ENCODE data around the gene ORMDL1.
"Not testable (repeated sequence)": the region's sequence is repeated elsewhere in the genome, so short reads cannot be mapped to it uniquely, and the experiment has no call there.

The ORMDL1 gene

DNA sequence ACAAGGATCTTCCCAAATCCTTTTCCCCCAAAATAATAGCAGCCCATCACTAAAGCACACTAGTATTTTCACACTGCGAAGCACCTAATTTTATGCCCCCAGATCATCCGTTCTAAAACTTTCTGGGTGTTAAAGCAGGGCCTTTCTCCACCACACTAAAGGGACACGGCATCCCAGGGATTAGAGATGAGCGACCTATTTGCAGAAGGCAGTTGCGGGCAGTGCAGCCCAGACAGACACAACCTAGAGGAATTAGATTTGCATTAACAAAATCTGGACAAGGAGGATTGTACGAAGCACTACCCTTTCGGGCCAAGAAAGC, 21.9 kb downstream of the ORMDL1 start:
- TF ChIP-seq EZH2 (IDR thresholded peaks at IDR 0.05): no peak
- DNase-seq (ENCODE audit: low read depth, low spot score): no peak
- Histone ChIP-seq H3K9me3 (ENCODE audit: low read depth, low read length) (no peaks in the 10 kb centered on the region), H3K27ac (peak overlapping the region; percentile 96), H3K4me3 (peak overlapping the region; percentile 98), H3K36me3 (ENCODE audit: insufficient read depth, low read length) (peaks cover 12% of the 10 kb centered on the region), H3K9ac (ENCODE audit: insufficient read length) (peak overlapping the region; percentile 98)

DNA sequence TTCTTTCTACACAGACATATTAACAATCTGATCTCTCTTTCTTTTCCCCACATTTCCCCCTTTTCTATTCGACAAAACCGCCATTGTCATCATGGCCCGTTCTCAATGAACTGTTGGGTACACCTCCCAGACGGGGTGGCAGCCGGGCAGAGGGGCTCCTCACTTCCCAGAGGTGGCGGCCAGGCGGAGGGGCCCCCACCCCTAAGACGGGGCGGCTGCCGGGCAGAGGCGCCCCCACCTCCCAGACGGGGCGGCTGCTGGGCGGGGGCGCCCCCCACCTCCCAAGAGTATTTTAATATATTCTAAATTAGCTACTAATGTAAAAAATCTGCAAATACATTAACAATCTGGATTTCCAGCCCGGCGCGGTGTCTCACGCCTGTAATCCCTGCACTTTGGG, 24.0 kb downstream of the ORMDL1 start:
- not testable (repeated sequence) for H3K36me3 ChIP-seq (ENCODE audit: insufficient read depth, low read length); DNase-seq (ENCODE audit: low read depth, low spot score); H3K9me3 ChIP-seq (ENCODE audit: low read depth, low read length); H3K4me3 ChIP-seq; H3K27ac ChIP-seq; H3K9ac ChIP-seq (ENCODE audit: insufficient read length)

GRCh38 chr2:189756311-189756952, 27.7 kb downstream of the ORMDL1 start:
- Histone ChIP-seq H3K36me3 (ENCODE audit: insufficient read depth, low read length) (peaks cover 34% of the 10 kb centered on the region), H3K9ac (ENCODE audit: insufficient read length) (peak overlapping the region; percentile 21), H3K27ac (no peak overlapping the region), H3K4me3 (no peak overlapping the region), H3K9me3 (ENCODE audit: low read depth, low read length) (no peaks in the 10 kb centered on the region)
- no peak for TF ChIP-seq EZH2 (IDR thresholded peaks at IDR 0.05)
- TF ChIP-seq FOXP2 (optimal IDR thresholded peaks at IDR 0.05; ENCODE audit: control extremely low read depth, extremely low read length, insufficient read depth): no peak
- no peak for TF ChIP-seq POLR2AphosphoS5 (IDR thresholded peaks at IDR 0.05; ENCODE audit: borderline replicate concordance, low read depth, low read length)
- DNase-seq (ENCODE audit: low read depth, low spot score): no peak

- TF ChIP-seq EZH2 (IDR thresholded peaks at IDR 0.05) (no peak), POLR2AphosphoS5 (IDR thresholded peaks at IDR 0.05; ENCODE audit: borderline replicate concordance, low read depth, low read length) (no peak), FOXP2 (optimal IDR thresholded peaks at IDR 0.05; ENCODE audit: control extremely low read depth, extremely low read length, insufficient read depth) (no peak)
- no peak overlapping the region for H3K9ac ChIP-seq (ENCODE audit: insufficient read length)
- no peak overlapping the region for H3K4me3 ChIP-seq
- no peaks in the 10 kb centered on the region for H3K9me3 ChIP-seq (ENCODE audit: low read depth, low read length)
- peaks cover 67% of the 10 kb centered on the region for H3K36me3 ChIP-seq (ENCODE audit: insufficient read depth, low read length)
- no peak for DNase-seq (ENCODE audit: low read depth, low spot score)
- H3K27ac ChIP-seq: no peak overlapping the region
Measured at GRCh38 chr2:189751080-189751658, 33.0 kb downstream of the ORMDL1 start.

- no peak for TF ChIP-seq FOXP2 (optimal IDR thresholded peaks at IDR 0.05; ENCODE audit: control extremely low read depth, extremely low read length, insufficient read depth)
- no peak for TF ChIP-seq POLR2AphosphoS5 (IDR thresholded peaks at IDR 0.05; ENCODE audit: borderline replicate concordance, low read depth, low read length)
- no peak for TF ChIP-seq EZH2 (IDR thresholded peaks at IDR 0.05)
- H3K27ac ChIP-seq: no peak overlapping the region
- no peaks in the 10 kb centered on the region for H3K36me3 ChIP-seq (ENCODE audit: insufficient read depth, low read length)
- H3K9ac ChIP-seq (ENCODE audit: insufficient read length): no peak overlapping the region
- DNase-seq (ENCODE audit: low read depth, low spot score): no peak
- no peak overlapping the region for H3K4me3 ChIP-seq
- H3K9me3 ChIP-seq (ENCODE audit: low read depth, low read length): no peaks in the 10 kb centered on the region
Measured at GRCh38 chr2:189729430-189729829, 54.7 kb downstream of the ORMDL1 start.

- no peak overlapping the region for H3K4me3 ChIP-seq
Measured at GRCh38 chr2:189726849-189727248, 57.3 kb downstream of the ORMDL1 start.

GRCh38 chr2:189726271-189726670, 57.9 kb downstream of the ORMDL1 start:
- TF ChIP-seq EZH2 (IDR thresholded peaks at IDR 0.05): no peak
- TF ChIP-seq POLR2AphosphoS5 (IDR thresholded peaks at IDR 0.05; ENCODE audit: borderline replicate concordance, low read depth, low read length): no peak
- no peak for TF ChIP-seq FOXP2 (optimal IDR thresholded peaks at IDR 0.05; ENCODE audit: control extremely low read depth, extremely low read length, insufficient read depth)
- DNase-seq (ENCODE audit: low read depth, low spot score): no peak
- H3K27ac ChIP-seq: no peak overlapping the region
- H3K9ac ChIP-seq (ENCODE audit: insufficient read length): no peak overlapping the region
- no peaks in the 10 kb centered on the region for H3K9me3 ChIP-seq (ENCODE audit: low read depth, low read length)
- no peaks in the 10 kb centered on the region for H3K36me3 ChIP-seq (ENCODE audit: insufficient read depth, low read length)
- H3K4me3 ChIP-seq: no peak overlapping the region

More at GRCh38 chr2:189726849-189727248, 57.3 kb downstream of the ORMDL1 start:
- H3K9me3 ChIP-seq (ENCODE audit: low read depth, low read length): no peaks in the 10 kb centered on the region
- no peak for DNase-seq (ENCODE audit: low read depth, low spot score)
- no peak overlapping the region for H3K27ac ChIP-seq
- TF ChIP-seq POLR2AphosphoS5 (IDR thresholded peaks at IDR 0.05; ENCODE audit: borderline replicate concordance, low read depth, low read length) (no peak), FOXP2 (optimal IDR thresholded peaks at IDR 0.05; ENCODE audit: control extremely low read depth, extremely low read length, insufficient read depth) (no peak), EZH2 (IDR thresholded peaks at IDR 0.05) (no peak)
- H3K9ac ChIP-seq (ENCODE audit: insufficient read length): no peak overlapping the region
- no peaks in the 10 kb centered on the region for H3K36me3 ChIP-seq (ENCODE audit: insufficient read depth, low read length)

GRCh38 chr2:189723192-189723591, 60.9 kb downstream of the ORMDL1 start:
- Histone ChIP-seq H3K9me3 (ENCODE audit: low read depth, low read length) (no peaks in the 10 kb centered on the region), H3K4me3 (no peak overlapping the region)
- TF ChIP-seq FOXP2 (optimal IDR thresholded peaks at IDR 0.05; ENCODE audit: control extremely low read depth, extremely low read length, insufficient read depth) (no peak), POLR2AphosphoS5 (IDR thresholded peaks at IDR 0.05; ENCODE audit: borderline replicate concordance, low read depth, low read length) (no peak), EZH2 (IDR thresholded peaks at IDR 0.05) (no peak)

More at GRCh38 chr2:189723192-189723591, 60.9 kb downstream of the ORMDL1 start:
- Histone ChIP-seq H3K27ac (no peak overlapping the region), H3K9ac (ENCODE audit: insufficient read length) (no peak overlapping the region), H3K36me3 (ENCODE audit: insufficient read depth, low read length) (no peaks in the 10 kb centered on the region)
- DNase-seq (ENCODE audit: low read depth, low spot score): no peak

Measured in SK-N-MC (cell line).